K562 (cell line): ENCODE data around the gene UNC93B1. TPM values are rescaled to one million over a fixed set of nuclear protein-coding genes. Genes with fewer than 3 reads are reported as not detected.

ENCODE experiments used
- BHLHE40 ChIP-seq: IDR thresholded peaks from 2 replicates; pipeline ENCODE4 v1.6.1; 2011; ENCODE audit warnings: low read length, improper control_type of control experiment
- BRD9 ChIP-seq: fragments of 450-650 bp; IDR thresholded peaks from 2 replicates; pipeline ENCODE4 v1.6.1; 2018; ENCODE audit warnings: low read depth; ENCODE audit not compliant: partially characterized antibody
- CTCF ChIP-seq, 3 experiments: IDR thresholded peaks in 2 of 3; conservative IDR thresholded peaks in 1 of 3; 2 replicates each; pipeline ENCODE4 v1.5.1; 2011 to 2012; ENCODE audit warnings: low read length in 3 of 3, mild to moderate bottlenecking in 3 of 3, control low read depth in 2 of 3, improper control_type of control experiment in 1 of 3, inconsistent platforms in 1 of 3, low read depth in 1 of 3, mixed read lengths in 1 of 3, moderate library complexity in 1 of 3; ENCODE audit not compliant: insufficient read depth in 2 of 3
- EP400 ChIP-seq: fragments of 450-650 bp; IDR thresholded peaks from 2 replicates; pipeline ENCODE4 v1.6.1; 2017; ENCODE audit warnings: antibody characterized with exemption, mild to moderate bottlenecking, moderate library complexity
- FOSL1 ChIP-seq: fragments of 200-800 bp; sonication (Bioruptor generic); conservative IDR thresholded peaks from 2 replicates; pipeline ENCODE4 v1.6.1; 2016; ENCODE audit warnings: missing genetic modification characterization, missing compliant biosample characterization
- HDAC1 ChIP-seq, 2 experiments: fragments of 450-650 bp; IDR thresholded peaks; 2 replicates each; pipeline ENCODE4 v1.6.1; 2016 to 2017; ENCODE audit warnings: inconsistent platforms in 1 of 2, mild to moderate bottlenecking in 1 of 2, moderate library complexity in 1 of 2
- JUND ChIP-seq, 2 experiments: IDR thresholded peaks; 2 replicates in 1 of 2; 3 replicates in 1 of 2; pipeline ENCODE4 v1.6.1; 2011; ENCODE audit warnings: borderline replicate concordance in 2 of 2, low read depth in 2 of 2, low read length in 2 of 2, improper control_type of control experiment in 1 of 2, missing biosample characterization in 1 of 2, missing genetic modification characterization in 1 of 2, missing genetic modification reagents in 1 of 2
- MCM3 ChIP-seq: fragments of 450-650 bp; IDR thresholded peaks from 2 replicates; pipeline ENCODE4 v1.6.1; 2016
- SMARCE1 ChIP-seq: fragments of 450-650 bp; IDR thresholded peaks from 2 replicates; pipeline ENCODE4 v1.7.1; 2016; ENCODE audit warnings: mild to moderate bottlenecking
- SOX6 ChIP-seq: fragments of 450-650 bp; IDR thresholded peaks from 2 replicates; pipeline ENCODE4 v1.6.1; 2014; ENCODE audit warnings: mild to moderate bottlenecking
- TEAD1 ChIP-seq, 2 experiments: fragments of 450-650 bp in 1 of 2; sonication (generic) in 1 of 2; formaldehyde crosslinking; IDR thresholded peaks; 2 replicates each; pipeline versions ENCODE4 v1.4.0 to v1.8.0; 2020 to 2022; ENCODE audit warnings: mild to moderate bottlenecking in 2 of 2, missing genetic modification reagents in 1 of 2
- ZBTB26 ChIP-seq: fragments of 450-650 bp; formaldehyde crosslinking; IDR thresholded peaks from 2 replicates; pipeline ENCODE4 v1.4.0; 2022; ENCODE audit warnings: missing genetic modification characterization
- ZKSCAN8 ChIP-seq: fragments of 200-800 bp; sonication (Bioruptor generic); IDR thresholded peaks from 2 replicates; pipeline ENCODE4 v1.6.1; 2016; ENCODE audit warnings: missing genetic modification characterization, missing compliant biosample characterization
- ZNF232 ChIP-seq: sonication (generic); formaldehyde crosslinking; IDR thresholded peaks from 2 replicates; pipeline ENCODE4 v1.8.0; 2022; ENCODE audit warnings: mild to moderate bottlenecking, missing genetic modification reagents
- ZNF511 ChIP-seq: sonication (generic); formaldehyde crosslinking; IDR thresholded peaks from 2 replicates; pipeline ENCODE4 v1.8.0; 2022; ENCODE audit warnings: mild to moderate bottlenecking, missing genetic modification reagents
- polyA plus RNA-seq, 8 experiments: library from polyadenylated mRNA; depleted of rRNA in 4 of 8; stranded (reverse) in 5 of 8; unstranded in 3 of 8; fragments of >200 nt; fragmentation: Nextera tagmentation in 2 of 8; fragmentation: Illumina TruSeq in 1 of 8; extraction: Ambion mirVana in 2 of 8; extraction: Trizol in 1 of 8; gene quantifications; 2 replicates each; pipeline versions ENCODE4 v1.2.1 to v1.2.3, GENCODE V29; 2011 to 2014; ENCODE audit warnings: inconsistent platforms in 1 of 8, missing spikeins in 1 of 8
- total RNA-seq, 7 experiments: library from RNA; depleted of rRNA in 6 of 7; stranded (reverse); fragments of >200 nt in 6 of 7; fragmentation: Illumina TruSeq in 2 of 7; extraction: Trizol in 2 of 7; gene quantifications; 2 replicates each; pipeline versions ENCODE4 v1.2.1 to v1.2.3, GENCODE V29; 2011 to 2021; ENCODE audit warnings: low replicate concordance in 1 of 7
- TF ChIP-seq, protein P1 (sequence below), 2 experiments: fragments of 450-650 bp; IDR thresholded peaks; 2 replicates each; pipeline ENCODE4 v1.6.1; 2018; ENCODE audit warnings: mild to moderate bottlenecking in 2 of 2, low read depth in 1 of 2; ENCODE audit not compliant: partially characterized antibody in 2 of 2

The UNC93B1 gene
- total and polyA plus RNA-seq, 9 of the 15 experiments (the other 6 are each of a cell fraction or from before 2014, with no cell fraction given) = 0.10 to 13.6 (median 6.5) TPM

GRCh38 chr11:68009391-68010089 is 5.6 kb upstream of the UNC93B1 start (continued):
- TF ChIP-seq CTCF (IDR thresholded peaks at IDR 0.05 in 2 of 3, conservative IDR thresholded peaks at IDR 0.05 in 1 of 3; ENCODE audit: insufficient read depth in 2 of 3, low read depth in 1 of 3, low read length in 3 of 3) (peak; percentile 27 to 74 (median 36); a peak in 3 of 6 replicates), BRD9 (peak; percentile 38), ZKSCAN8 (peak; percentile 62; the same call in 1 of the 2 replicates), ZNF232 (CRISPR knock-in tag) (0 out of 2 replicates have a peak, but pooled peaks have one; percentile 27), ZNF511 (CRISPR knock-in tag) (no peak), HDAC1 (IDR thresholded peaks at IDR 0.05) (peak in 1 of 2 experiments; percentile 71; a peak in 2 of 4 replicates), ZBTB26 (no peak), JUND (IDR thresholded peaks at IDR 0.05; ENCODE audit: borderline replicate concordance, low read depth, low read length) (peak; percentile 67; the same call in 1 of the 2 replicates), JUND (tag; IDR thresholded peaks at IDR 0.05; ENCODE audit: borderline replicate concordance, low read depth, low read length) (peak; percentile 54; the same call in 1 of the 3 replicates), SOX6 (peak; percentile 87), SMARCE1 (peak; percentile 80), EP400 (peak; percentile 43; the same call in 1 of the 2 replicates), FOSL1 (peak; percentile 73; the same call in 1 of the 2 replicates), BHLHE40 (peak; percentile 96), TEAD1 (CRISPR knock-in tag; IDR thresholded peaks at IDR 0.05) (peak; percentile 29 to 58; a peak in 1 of 4 replicates), MCM3 (no peak)
- TF ChIP-seq, protein P1, sequence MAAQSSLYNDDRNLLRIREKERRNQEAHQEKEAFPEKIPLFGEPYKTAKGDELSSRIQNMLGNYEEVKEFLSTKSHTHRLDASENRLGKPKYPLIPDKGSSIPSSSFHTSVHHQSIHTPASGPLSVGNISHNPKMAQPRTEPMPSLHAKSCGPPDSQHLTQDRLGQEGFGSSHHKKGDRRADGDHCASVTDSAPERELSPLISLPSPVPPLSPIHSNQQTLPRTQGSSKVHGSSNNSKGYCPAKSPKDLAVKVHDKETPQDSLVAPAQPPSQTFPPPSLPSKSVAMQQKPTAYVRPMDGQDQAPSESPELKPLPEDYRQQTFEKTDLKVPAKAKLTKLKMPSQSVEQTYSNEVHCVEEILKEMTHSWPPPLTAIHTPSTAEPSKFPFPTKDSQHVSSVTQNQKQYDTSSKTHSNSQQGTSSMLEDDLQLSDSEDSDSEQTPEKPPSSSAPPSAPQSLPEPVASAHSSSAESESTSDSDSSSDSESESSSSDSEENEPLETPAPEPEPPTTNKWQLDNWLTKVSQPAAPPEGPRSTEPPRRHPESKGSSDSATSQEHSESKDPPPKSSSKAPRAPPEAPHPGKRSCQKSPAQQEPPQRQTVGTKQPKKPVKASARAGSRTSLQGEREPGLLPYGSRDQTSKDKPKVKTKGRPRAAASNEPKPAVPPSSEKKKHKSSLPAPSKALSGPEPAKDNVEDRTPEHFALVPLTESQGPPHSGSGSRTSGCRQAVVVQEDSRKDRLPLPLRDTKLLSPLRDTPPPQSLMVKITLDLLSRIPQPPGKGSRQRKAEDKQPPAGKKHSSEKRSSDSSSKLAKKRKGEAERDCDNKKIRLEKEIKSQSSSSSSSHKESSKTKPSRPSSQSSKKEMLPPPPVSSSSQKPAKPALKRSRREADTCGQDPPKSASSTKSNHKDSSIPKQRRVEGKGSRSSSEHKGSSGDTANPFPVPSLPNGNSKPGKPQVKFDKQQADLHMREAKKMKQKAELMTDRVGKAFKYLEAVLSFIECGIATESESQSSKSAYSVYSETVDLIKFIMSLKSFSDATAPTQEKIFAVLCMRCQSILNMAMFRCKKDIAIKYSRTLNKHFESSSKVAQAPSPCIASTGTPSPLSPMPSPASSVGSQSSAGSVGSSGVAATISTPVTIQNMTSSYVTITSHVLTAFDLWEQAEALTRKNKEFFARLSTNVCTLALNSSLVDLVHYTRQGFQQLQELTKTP (IDR thresholded peaks at IDR 0.05; ENCODE audit: low read depth in 1 of 2, partially characterized antibody in 2 of 2) = peak in 1 of 2 experiments; percentile 33
